Mammary epithelial cell (primary cell): ENCODE results near the gene FAM118A.

Experiments
- EZH2 ChIP-seq: IDR thresholded peaks from 2 replicates; pipeline ENCODE4 v1.6.1; 2012; ENCODE audit warnings: low read length, inconsistent platforms, borderline replicate concordance
- TF ChIP-seq, protein P1 (sequence below), 2 donors: IDR thresholded peaks in 1 of 2; conservative IDR thresholded peaks in 1 of 2; 2 replicates each; pipeline ENCODE4 v1.5.1; 2011 to 2012; ENCODE audit warnings: inconsistent platforms in 2 of 2, low read length in 2 of 2, mild to moderate bottlenecking in 2 of 2, control low read depth in 1 of 2, low read depth in 1 of 2; ENCODE audit not compliant: insufficient read depth in 1 of 2; ENCODE audit errors: extremely low read depth in 1 of 2

DNA sequence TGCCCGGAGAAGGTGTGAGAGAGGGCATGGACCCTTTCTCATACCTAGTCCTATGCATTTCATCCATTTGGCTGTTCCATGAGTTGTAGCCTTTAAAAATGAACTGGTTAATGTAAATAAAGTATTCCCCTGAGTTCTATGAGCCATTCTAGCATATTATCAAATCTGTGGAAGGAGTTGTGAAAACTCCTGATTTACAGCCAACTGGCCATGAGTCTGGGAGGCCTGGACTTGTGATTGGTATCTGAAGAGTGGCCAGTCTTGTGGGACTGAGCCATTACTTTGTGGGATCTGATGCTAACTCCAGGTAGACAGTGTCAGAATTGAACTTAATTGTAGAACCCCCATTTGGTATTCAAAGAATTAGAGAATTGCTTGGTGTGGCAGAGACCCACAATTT lies 48.4 kb downstream of the FAM118A start:
- no peak for TF ChIP-seq EZH2
- TF ChIP-seq, protein P1, sequence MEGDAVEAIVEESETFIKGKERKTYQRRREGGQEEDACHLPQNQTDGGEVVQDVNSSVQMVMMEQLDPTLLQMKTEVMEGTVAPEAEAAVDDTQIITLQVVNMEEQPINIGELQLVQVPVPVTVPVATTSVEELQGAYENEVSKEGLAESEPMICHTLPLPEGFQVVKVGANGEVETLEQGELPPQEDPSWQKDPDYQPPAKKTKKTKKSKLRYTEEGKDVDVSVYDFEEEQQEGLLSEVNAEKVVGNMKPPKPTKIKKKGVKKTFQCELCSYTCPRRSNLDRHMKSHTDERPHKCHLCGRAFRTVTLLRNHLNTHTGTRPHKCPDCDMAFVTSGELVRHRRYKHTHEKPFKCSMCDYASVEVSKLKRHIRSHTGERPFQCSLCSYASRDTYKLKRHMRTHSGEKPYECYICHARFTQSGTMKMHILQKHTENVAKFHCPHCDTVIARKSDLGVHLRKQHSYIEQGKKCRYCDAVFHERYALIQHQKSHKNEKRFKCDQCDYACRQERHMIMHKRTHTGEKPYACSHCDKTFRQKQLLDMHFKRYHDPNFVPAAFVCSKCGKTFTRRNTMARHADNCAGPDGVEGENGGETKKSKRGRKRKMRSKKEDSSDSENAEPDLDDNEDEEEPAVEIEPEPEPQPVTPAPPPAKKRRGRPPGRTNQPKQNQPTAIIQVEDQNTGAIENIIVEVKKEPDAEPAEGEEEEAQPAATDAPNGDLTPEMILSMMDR (conservative IDR thresholded peaks at IDR 0.05 in 1 of 2, IDR thresholded peaks at IDR 0.05 in 1 of 2; ENCODE audit: extremely low read depth in 1 of 2, insufficient read depth in 1 of 2, low read depth in 1 of 2, low read length in 2 of 2): no peak
